A549 treated with DMSO at 1 μM for 4 hours (cell line): Measurements from ENCODE around the gene SNAP29. TPM values are rescaled to one million over a fixed set of nuclear protein-coding genes. Genes with fewer than 3 reads are reported as not detected.

Source experiments
- total RNA-seq: library from RNA; stranded (reverse); fragments of 200-300 nt; extraction: Qiagen RNA extraction; gene quantifications from 5 replicates; pipeline ENCODE4 v1.2.3, GENCODE V29; 2022; ENCODE audit warnings: low read depth

Gene SNAP29
- 14.2 to 20.6 TPM (median 18.7 TPM) in 5 replicates for total RNA-seq

DNA sequence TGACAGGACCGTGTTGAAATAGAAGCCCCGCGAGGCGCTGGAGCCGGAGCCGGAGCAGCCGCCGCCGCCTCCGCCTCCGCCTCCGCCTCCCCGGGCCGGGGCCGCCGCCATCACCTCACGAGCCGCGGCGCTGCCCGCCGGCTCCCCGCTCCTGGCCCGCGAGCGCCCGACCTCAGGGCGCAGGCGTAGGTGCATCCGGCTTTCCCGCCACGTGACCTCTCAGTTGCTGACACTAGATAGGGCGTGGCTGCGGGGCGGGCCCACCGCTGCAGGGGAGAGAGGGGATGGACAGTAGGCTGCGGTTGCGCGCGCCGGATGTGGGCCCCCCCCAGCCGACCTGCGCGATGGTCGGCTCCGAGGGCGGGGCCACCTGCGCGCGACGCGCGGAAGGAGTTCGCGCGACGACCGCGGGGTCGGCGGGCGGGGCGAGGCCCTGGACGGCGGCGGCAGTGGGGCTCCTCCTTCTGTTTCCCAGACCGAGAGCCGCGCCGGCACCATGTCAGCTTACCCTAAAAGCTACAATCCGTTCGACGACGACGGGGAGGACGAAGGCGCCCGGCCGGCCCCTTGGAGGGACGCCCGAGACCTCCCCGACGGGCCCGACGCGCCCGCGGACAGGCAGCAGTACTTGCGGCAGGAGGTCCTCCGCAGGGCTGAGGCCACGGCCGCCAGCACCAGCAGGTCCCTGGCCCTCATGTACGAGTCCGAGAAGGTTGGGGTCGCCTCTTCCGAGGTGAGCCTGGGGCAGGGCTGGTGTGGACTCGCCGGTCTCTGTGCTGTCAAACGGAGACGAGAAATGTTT lies at the start of gene SNAP29, which contains the start of gene PI4KA:
Gene SNAP29, plus strand, starts transcription at position 393 of the 802 bp plus-strand sequence. Its CDS starts 104 bp downstream, at position 497.
Gene PI4KA, minus strand, starts transcription at position 197 of the 802 bp plus-strand sequence. Its CDS starts 86 bp downstream, at position 111.

DNA sequence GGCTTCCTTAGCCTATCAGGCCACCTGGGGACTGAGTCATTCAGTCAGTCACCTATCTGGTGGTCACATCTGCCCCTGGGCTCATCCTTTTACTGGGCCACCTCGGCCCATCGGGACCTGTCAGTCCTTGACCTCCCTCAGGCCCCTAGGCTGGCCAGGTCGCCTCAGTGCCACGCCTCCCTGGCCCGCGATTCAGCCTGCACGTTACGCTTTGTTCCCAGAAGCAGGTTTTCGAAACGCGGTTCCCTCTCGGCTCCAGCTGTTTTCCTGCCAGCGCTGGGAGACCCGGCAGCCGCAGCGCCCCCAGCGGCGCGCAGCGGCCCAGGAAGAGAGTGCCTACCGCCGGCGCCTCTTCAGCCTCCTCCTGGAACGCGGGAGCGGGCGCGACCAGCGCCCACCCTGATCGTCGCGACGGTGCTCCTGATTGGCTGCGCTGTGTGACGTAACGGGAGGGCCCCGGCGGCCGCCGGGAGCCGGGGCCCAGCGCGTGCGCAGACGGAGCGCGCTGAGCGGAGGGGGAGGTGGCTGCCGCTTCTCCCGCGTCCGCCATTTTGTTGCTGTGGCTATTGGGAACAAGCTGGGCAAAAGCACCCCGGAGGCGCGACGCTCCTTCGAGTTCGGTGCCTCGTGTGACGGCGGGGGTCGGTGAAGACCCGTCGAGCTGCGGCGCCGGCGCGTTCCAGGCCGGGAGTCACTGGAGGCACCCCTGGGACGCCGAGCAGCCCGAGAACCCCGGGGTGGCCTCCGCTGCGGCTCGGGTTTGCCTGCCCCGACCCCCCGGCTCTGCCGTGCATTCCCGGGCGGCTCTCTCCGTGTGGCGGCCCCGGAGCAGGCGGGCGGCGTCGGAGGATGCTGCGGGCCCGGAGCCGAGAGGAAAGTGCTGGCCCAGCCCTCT lies 58.4 kb downstream of the SNAP29 start, which contains the start of gene CRKL:
Gene CRKL, plus strand, starts transcription at position 492 of the 895 bp plus-strand sequence. CDS start 528 bp downstream, outside the sequence.

Other genes with a start within 250 kb of the SNAP29 start
- not detected in 5 replicates for gene SERPIND1, start 84.9 kb upstream of the SNAP29 start, total RNA-seq
- gene PI4KA, start 196 bp upstream of the SNAP29 start, total RNA-seq, result 20.3 to 23.6 TPM (median 22.0 TPM) in 5 replicates
- 24.6 to 26.6 TPM (median 25.4 TPM) in 5 replicates for gene CRKL, start 58.4 kb downstream of the SNAP29 start, total RNA-seq
- gene AIFM3, start 108.2 kb downstream of the SNAP29 start, total RNA-seq, result 2.4 to 4.2 TPM (median 3.4 TPM) in 5 replicates
- gene LZTR1, start 123.3 kb downstream of the SNAP29 start, total RNA-seq, result 11.3 to 20.2 TPM (median 18.6 TPM) in 5 replicates
- gene THAP7, start 143.1 kb downstream of the SNAP29 start, total RNA-seq, result 16.9 to 28.1 TPM (median 23.8 TPM) in 5 replicates
- gene P2RX6, start 156.2 kb downstream of the SNAP29 start, total RNA-seq, result 0.56 to 0.94 TPM (median 0.86 TPM) in 5 replicates
- not detected in 5 replicates for gene SLC7A4, start 173.6 kb downstream of the SNAP29 start, total RNA-seq
- gene LRRC74B, start 186.9 kb downstream of the SNAP29 start, total RNA-seq, result 0.05 to 0.06 TPM in 2 of 5 replicates, not detected in the others